ENCODE data around the gene PLXNA4.

Gene PLXNA4

DNA sequence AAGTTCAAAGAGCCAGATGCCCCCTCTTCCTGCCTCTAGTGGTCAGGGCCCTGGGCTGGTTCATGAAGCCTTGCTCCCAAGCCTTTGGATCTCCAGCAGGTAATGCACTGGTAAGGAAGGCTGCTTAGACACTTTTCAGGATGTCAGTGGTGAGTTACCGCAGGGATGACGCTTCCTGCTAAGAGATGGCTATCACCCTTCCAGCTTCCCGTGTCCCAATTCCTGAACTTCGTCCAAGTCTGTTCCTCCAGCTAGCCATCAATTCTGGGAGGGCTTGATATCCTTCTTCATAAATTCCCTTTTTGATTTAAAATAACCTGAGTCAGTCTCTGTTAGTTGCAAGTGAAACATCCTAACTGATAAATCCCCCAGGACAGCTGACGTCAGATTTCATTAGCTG is 221.2 kb downstream of the PLXNA4 start:
- DNase-seq (ENCODE audit: low spot score): no peak

GRCh38 chr7:132354527-132354926 is 221.7 kb downstream of the PLXNA4 start:
- DNase-seq (ENCODE audit: low spot score): no peak

GRCh38 chr7:132353936-132354335 is 222.3 kb downstream of the PLXNA4 start:
- DNase-seq (ENCODE audit: low spot score): no peak

- no peak for DNase-seq (ENCODE audit: low spot score)
Observed at GRCh38 chr7:132352800-132353199, 223.5 kb downstream of the PLXNA4 start.

DNA sequence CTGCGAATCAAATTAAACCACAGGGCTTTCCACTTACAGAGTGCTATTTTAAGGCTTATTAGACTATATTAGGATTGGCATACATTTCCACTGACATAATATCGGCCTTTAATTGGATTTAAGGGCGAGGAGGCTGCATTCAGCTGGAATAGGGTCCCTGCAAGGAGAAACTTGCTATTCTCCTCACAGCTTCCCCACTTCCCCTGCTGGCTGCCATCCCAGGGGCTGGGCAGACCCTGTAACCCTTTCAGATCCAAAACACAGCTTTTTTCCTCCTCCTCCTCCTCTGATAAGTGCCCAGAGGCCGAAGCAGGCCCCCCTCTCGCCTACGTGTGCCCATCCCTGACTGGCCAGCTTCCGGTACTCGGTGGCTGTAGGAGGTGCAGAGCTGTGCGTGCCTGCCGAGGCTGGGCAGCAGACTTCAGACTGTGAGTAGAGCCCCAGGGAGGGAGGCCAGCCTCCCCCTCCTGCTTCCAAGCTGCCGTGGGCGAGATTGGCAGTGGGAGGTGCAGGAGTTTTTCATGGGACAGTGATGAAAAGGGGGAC is 224.2 kb downstream of the PLXNA4 start:
- DNase-seq (ENCODE audit: low spot score): no peak

DNA sequence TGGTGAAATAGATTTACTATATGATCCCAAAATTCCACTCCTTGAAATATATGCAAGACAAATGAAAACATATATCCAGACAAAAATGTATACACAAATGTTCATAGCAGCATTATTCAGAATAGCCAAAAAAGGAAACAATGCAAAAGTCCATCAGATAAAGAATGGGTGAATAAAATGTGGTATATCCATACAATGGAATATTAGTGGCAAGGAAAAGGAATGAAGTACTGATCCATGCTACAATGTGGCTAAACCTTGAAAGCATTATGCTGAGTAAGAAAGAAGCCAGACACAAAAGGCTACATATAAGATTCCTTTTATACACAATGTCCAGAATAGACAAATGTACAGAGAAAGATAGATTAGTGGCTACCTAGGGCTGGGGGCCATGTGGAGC is 225.5 kb downstream of the PLXNA4 start:
- no peak for DNase-seq (ENCODE audit: low spot score)

GRCh38 chr7:132349075-132349474 is 227.2 kb downstream of the PLXNA4 start:
- no peak for DNase-seq (ENCODE audit: low spot score)

DNA sequence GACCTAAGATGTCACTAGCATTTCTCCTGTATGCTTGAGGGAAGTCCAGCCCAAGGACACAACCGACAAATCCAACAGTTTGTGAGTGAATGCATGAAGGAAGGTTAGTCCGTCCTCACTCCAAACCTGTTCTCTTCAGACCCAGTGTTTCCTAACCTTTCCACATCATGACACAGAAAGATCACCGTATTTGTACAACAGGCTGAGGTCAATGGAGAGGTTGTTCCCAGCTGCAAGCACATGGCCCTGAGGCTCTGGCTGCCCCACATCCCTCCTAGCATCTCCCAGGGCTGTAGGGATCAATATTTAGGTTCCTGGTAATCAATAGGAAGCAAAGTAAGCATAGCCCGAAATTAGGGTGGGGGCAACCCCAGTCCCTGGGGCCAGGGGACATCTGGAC is 227.9 kb downstream of the PLXNA4 start:
- no peak for DNase-seq (ENCODE audit: low spot score)

- no peak for DNase-seq (ENCODE audit: low spot score)
Observed at GRCh38 chr7:132347858-132348257, 228.4 kb downstream of the PLXNA4 start.

DNA sequence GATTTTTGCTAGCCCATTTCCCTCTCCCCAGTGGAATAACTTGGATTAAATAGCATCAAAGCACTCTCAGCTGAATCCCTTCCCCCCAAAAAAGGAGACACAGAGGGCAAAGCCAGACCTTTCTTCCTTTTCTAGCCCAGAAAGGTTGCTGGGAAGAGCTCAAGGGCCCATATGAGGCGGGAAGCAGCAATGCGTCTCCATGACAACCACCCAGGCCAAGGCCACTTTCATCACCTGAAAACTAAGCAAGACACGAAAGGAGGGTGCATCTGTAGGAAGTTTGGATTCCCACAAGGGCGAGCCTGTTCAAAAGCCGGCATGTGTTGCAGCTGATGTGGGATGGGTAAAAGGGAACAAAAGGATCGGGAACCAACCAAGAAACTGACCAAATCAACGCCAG is 229.1 kb downstream of the PLXNA4 start:
- no peak for DNase-seq (ENCODE audit: low spot score)

- DNase-seq (ENCODE audit: low spot score): no peak
Observed at GRCh38 chr7:132345543-132346129, 230.6 kb downstream of the PLXNA4 start.

DNA sequence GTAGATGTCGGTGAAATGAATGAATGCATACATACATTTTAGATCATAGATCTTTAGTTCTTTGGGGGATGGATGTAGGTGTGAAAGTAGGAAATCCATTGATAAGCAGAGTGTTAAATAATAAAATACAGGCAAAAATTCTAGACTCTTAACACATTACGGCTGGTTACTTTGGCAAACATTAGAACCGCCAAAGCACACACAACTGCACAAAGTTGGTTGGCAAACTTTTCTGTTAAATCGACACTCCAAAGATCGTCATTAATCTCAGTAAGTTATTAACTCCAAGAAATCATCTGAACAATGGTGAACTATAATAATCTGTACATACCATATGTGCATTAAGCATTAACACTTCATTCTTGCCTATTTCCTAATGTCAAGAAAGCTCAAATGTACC is 231.2 kb downstream of the PLXNA4 start:
- no peak for DNase-seq (ENCODE audit: low spot score)

DNA sequence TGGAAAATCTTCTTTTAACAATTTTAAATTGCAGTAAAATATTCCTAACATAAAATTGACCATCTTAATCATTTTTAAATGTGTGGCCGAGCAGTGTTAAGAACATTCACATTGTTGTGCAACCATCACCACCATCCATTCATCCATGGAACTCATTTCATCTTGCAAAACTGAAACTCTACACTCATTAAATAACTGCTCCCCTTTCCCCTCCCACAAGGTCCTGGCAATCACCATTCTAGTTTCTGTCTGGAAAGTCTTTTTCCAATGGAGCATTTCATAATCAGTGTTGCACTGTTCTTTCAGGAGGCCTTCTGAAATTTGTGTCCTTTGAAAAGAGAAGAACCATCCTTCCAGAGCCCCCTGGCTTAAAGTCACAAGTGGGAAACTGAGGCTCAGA is 233.1 kb downstream of the PLXNA4 start:
- DNase-seq (ENCODE audit: low spot score): no peak

GRCh38 chr7:132337450-132338080 is 238.7 kb downstream of the PLXNA4 start:
- no peak for DNase-seq (ENCODE audit: low spot score)

GRCh38 chr7:132336797-132337196 is 239.5 kb downstream of the PLXNA4 start:
- no peak for DNase-seq (ENCODE audit: low spot score)

DNA sequence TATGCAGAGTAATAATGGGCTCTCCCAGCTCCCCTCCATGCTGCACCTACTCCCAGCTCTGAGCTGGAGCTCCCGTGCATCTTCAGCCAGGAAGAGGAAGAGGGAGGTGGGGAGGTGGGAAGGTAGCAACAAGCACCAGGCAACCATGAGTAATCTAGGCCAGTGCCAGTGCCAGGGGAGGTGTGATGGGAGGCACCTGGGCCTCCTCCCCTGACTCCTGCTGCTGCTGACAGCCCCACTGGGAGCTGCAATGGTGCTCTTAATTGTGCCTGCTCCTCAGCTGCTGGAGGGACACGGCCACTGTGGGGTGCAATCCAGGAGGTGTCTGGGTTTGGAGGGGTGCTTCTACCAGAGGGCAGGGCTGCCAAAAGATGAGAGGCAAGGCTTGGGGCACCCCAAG is 243.0 kb downstream of the PLXNA4 start:
- no peak for DNase-seq (ENCODE audit: low spot score)

- DNase-seq (ENCODE audit: low spot score): no peak
Observed at GRCh38 chr7:132328760-132329159, 247.5 kb downstream of the PLXNA4 start.

DNA sequence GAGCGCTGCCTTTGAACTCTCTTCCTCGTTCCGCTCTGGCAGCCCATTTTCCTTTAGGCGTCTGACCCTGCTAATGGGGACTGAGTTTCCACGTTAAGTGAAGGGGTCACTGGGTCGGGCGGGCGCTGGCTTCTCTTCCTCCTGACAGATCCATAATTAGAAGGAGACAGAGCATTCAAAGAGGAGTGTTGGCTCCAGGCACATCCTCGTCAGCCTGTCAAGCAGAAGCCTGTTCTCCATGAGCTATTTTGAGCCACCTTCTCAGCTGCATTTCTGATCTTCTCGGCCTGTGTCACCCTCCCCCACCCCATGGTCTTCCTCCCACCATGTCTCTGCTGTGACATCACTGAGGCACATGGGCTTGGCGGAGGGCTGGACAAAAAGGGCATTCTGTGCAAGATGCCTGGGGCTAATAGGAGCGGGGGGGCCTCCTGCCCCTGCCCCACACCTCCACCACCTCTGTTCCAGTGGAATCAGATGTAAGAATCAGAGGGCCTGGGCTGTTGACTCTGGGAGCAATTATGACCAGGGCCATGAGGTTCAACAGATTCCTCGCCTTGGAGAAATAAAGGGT is 248.1 kb downstream of the PLXNA4 start:
- no peak for DNase-seq (ENCODE audit: low spot score)

DNA sequence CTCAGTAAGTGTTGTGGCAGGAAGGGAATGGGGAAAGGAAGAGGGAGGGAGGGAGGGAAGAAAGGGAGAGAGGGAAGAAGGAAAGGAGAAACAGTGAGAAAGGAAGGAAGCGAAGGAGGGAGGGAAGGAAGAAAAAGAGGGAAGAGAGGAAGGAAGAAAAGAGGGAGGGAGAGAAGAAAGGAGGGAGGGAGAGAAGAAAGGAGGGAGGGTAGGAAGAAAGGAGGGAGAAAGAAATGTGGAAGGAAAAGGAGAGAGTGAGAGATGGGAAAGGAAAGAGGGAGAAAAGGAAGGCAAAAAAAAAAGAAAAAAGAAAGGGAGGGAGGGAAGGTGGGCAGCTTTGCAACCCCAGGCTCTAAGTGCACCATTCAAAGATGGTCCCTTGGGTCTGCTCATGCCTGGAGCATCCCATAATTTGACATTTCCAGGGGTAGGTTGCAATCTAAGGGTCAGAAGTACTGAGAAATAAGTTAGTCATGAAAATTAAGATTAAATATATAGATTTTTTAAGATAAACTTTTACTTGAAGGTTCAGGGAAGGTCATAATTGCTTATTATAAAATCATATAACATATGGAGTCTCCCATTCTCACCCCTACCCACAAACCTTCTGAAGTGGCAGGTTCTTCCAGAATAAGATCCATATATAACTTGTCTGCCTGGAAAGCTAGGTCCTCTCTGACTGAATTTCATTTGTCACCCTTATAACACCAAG is 249.2 kb downstream of the PLXNA4 start:
- no peak for DNase-seq (ENCODE audit: low spot score)

GRCh38 chr7:132322970-132323369 is 253.3 kb downstream of the PLXNA4 start:
- no peak for DNase-seq (ENCODE audit: low spot score)

DNA sequence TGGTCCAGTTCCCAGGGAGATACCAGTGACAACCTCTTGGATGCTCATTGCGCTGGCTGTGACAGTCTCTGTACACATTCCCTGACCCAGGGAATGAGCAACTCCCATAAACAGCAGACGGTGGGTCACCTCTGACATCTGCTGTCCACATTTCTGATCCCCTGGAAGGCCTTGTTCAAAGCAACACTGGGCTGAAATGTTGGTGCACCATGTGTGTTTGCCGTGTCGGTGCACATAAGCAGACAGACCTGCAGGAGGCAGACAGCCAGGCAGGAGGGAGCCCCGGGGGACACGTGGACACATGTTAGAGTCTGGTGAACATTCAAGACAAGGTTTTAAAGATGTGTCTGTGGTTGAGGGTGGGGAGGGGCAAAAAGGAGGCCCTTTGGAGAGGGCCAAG is 254.9 kb downstream of the PLXNA4 start:
- no peak for DNase-seq (ENCODE audit: low spot score)

- DNase-seq (ENCODE audit: low spot score): no peak
Observed at GRCh38 chr7:132319481-132319880, 256.8 kb downstream of the PLXNA4 start.
